Neural cell (in vitro differentiated cells): ENCODE data around the gene MSH3.

ENCODE experiments used
- CTCF ChIP-seq: fragments of 450-650 bp; IDR thresholded peaks from 2 replicates; pipeline ENCODE4 v1.5.1; 2014; ENCODE audit warnings: antibody characterized with exemption, mild to moderate bottlenecking, moderate library complexity; ENCODE audit not compliant: poor library complexity, severe bottlenecking
- EP300 ChIP-seq: fragments of 450-650 bp; conservative IDR thresholded peaks from 2 replicates; pipeline ENCODE4 v1.6.1; 2014; ENCODE audit warnings: antibody characterized with exemption, mild to moderate bottlenecking, moderate library complexity; ENCODE audit not compliant: poor library complexity, severe bottlenecking
- EZH2 ChIP-seq: fragments of 200-600, 300-800 bp; shearing (Covaris generic), sonication (generic); IDR thresholded peaks from 2 replicates; pipeline ENCODE4 v1.6.1; 2014; ENCODE audit warnings: antibody characterized with exemption, low read length, borderline replicate concordance, mild to moderate bottlenecking; ENCODE audit not compliant: insufficient read depth, poor library complexity, severe bottlenecking
- POLR2AphosphoS5 ChIP-seq: IDR thresholded peaks from 2 replicates; pipeline ENCODE4 v1.6.1; 2012
- REST ChIP-seq: IDR thresholded peaks from 2 replicates; pipeline ENCODE4 v1.6.1; 2012; ENCODE audit warnings: borderline replicate concordance
- SMC3 ChIP-seq: fragments of 450-650 bp; conservative IDR thresholded peaks from 2 replicates; pipeline ENCODE4 v1.6.1; 2014; ENCODE audit warnings: antibody characterized with exemption, mild to moderate bottlenecking, moderate library complexity; ENCODE audit not compliant: poor library complexity
- TAF1 ChIP-seq: IDR thresholded peaks from 2 replicates; pipeline ENCODE4 v1.6.1; 2012; ENCODE audit warnings: low read depth

- TF ChIP-seq TAF1 (no peak), EZH2 (no peak), CTCF (no peak), REST (no peak), EP300 (no peak), POLR2AphosphoS5 (no peak), SMC3 (no peak)
These were observed 851 bp downstream of the MSH3 start for GRCh38 chr5:80655231-80655774.
